Common myeloid progenitor, CD34-positive (primary cell): Measurements from ENCODE around the gene ZSCAN25.
"Not testable (repeated sequence)": the region's sequence is repeated elsewhere in the genome, so short reads cannot be mapped to it uniquely, and the experiment has no call there.

Source experiments
- CTCF ChIA-PET: fragments of 350-600 bp; sonication (Branson Sonifier 250); formaldehyde crosslinking; loops from one replicate; lab custom pipeline; 2021; ENCODE audit warnings: antibody characterized with exemption; lab: Charles Lee
- POLR2A ChIA-PET: fragments of 350-600 bp; sonication (Branson Sonifier 250); formaldehyde crosslinking; loops from one replicate; lab custom pipeline; 2021; ENCODE audit warnings: antibody characterized with exemption; lab: Charles Lee
- DNase-seq, 3 donors: peaks; one replicate each; pipeline versions ENCODE4 v3.0.0 to v3.0.0-alpha.2; 2013
- H3K27ac ChIP-seq, 2 experiments: 1 replicate in 1 of 2; 2 replicates in 1 of 2; pipeline ENCODE4 v1.7.0; 2013; ENCODE audit warnings: inconsistent platforms in 2 of 2, low read length in 2 of 2, mild to moderate bottlenecking in 2 of 2, low read depth in 1 of 2, moderate library complexity in 1 of 2; ENCODE audit not compliant: severe bottlenecking in 2 of 2, insufficient read depth in 1 of 2, poor library complexity in 1 of 2
- H3K27me3 ChIP-seq, 5 experiments: replicated peaks in 2 of 5; 1 replicate in 3 of 5; 2 replicates in 2 of 5; pipeline versions ENCODE4 v1.6.1 to v1.7.0; 2013; ENCODE audit warnings: low read length in 4 of 5, mild to moderate bottlenecking in 2 of 5, moderate library complexity in 2 of 5, inconsistent platforms in 1 of 5; ENCODE audit not compliant: insufficient read depth in 5 of 5, control insufficient read depth in 4 of 5
- H3K36me3 ChIP-seq, 4 experiments: 1 replicate in 2 of 4; 2 replicates in 2 of 4; pipeline versions ENCODE4 v1.6.1 to v1.7.0; 2013; ENCODE audit warnings: low read length in 3 of 4, control low read depth in 1 of 4, mild to moderate bottlenecking in 1 of 4; ENCODE audit not compliant: control insufficient read depth in 4 of 4, insufficient read depth in 4 of 4
- H3K4me1 ChIP-seq, 4 experiments: 1 replicate in 3 of 4; 2 replicates in 1 of 4; pipeline versions ENCODE4 v1.6.1 to v1.7.1; 2013; ENCODE audit warnings: low read length in 3 of 4, mild to moderate bottlenecking in 3 of 4, control low read depth in 1 of 4, inconsistent platforms in 1 of 4, moderate library complexity in 1 of 4; ENCODE audit not compliant: control insufficient read depth in 4 of 4, insufficient read depth in 4 of 4; ENCODE audit errors: control extremely low read depth in 1 of 4
- H3K4me3 ChIP-seq, 7 experiments: 1 replicate in 4 of 7; 2 replicates in 3 of 7; pipeline versions ENCODE4 v1.5.1 to v1.7.0; 2013; ENCODE audit warnings: mild to moderate bottlenecking in 7 of 7, low read length in 6 of 7, moderate library complexity in 6 of 7, inconsistent platforms in 2 of 7, low read depth in 2 of 7, control low read depth in 1 of 7; ENCODE audit not compliant: insufficient read depth in 4 of 7, control insufficient read depth in 1 of 7; ENCODE audit errors: extremely low read depth in 1 of 7
- H3K9me3 ChIP-seq, 5 experiments: 1 replicate in 4 of 5; 2 replicates in 1 of 5; pipeline versions ENCODE4 v1.6.1 to v1.7.1; 2013; ENCODE audit warnings: low read length in 4 of 5, mild to moderate bottlenecking in 2 of 5, inconsistent platforms in 1 of 5, low read depth in 1 of 5, moderate library complexity in 1 of 5; ENCODE audit not compliant: control insufficient read depth in 4 of 5, insufficient read depth in 2 of 5; ENCODE audit errors: control extremely low read depth in 1 of 5
- WGBS: methylation state at CpG from one replicate; pipeline ENCODE4 v1.1.5; 2013; ENCODE audit not compliant: insufficient coverage; 5-methylcytosine and 5-hydroxymethylcytosine counted together

Gene ZSCAN25

GRCh38 chr7:99628471-99629465 is 12.0 kb downstream of the ZSCAN25 start:
- ChIA-PET POLR2A (no interaction called here), CTCF (interaction anchor here (1.9 kb wide), 1 partner anchor 11 kb away, joined by 7 read pairs; the partner anchor contains the start of gene ZSCAN25)
- Histone ChIP-seq H3K27ac (no peak overlapping the region), H3K9me3 (no peaks in the 10 kb centered on the region), H3K36me3 (peaks cover 21 to 88% (median 64%) of the 10 kb centered on the region in 4 experiments), H3K4me3 (no peak overlapping the region), H3K4me1 (no peaks in the 10 kb centered on the region), H3K27me3 (no peaks in the 10 kb centered on the region)
- 93% methylated on average over 11 of the region's 14 CpGs for WGBS
- DNase-seq, result no peak

- H3K36me3 ChIP-seq, result peaks cover 21 to 83% (median 60%) of the 10 kb centered on the region in 4 experiments
- no peaks in the 10 kb centered on the region for H3K4me1 ChIP-seq
- no peak overlapping the region for H3K4me3 ChIP-seq
- 97% methylated on average over 20 of the region's 20 CpGs for WGBS
- H3K27ac ChIP-seq, result no peak overlapping the region
- H3K9me3 ChIP-seq, result no peaks in the 10 kb centered on the region
- no peaks in the 10 kb centered on the region for H3K27me3 ChIP-seq
- CTCF ChIA-PET, result interaction anchor here (1.9 kb wide), 1 partner anchor 12 kb away, joined by 7 read pairs; the partner anchor contains the start of gene ZSCAN25
- no peak for DNase-seq
- POLR2A ChIA-PET, result no interaction called here
Measured at GRCh38 chr7:99629643-99630042, 12.9 kb downstream of the ZSCAN25 start.

- no peaks in the 10 kb centered on the region for H3K9me3 ChIP-seq
- peaks cover 15 to 64% (median 43%) of the 10 kb centered on the region in 4 experiments for H3K36me3 ChIP-seq
- peak in 2 of 3 donors; percentile 10 to 25 for DNase-seq
- H3K4me1 ChIP-seq, result no peaks in the 10 kb centered on the region
- CTCF ChIA-PET, result interaction anchor here (1.4 kb wide), 1 partner anchor 13 kb away, joined by 5 read pairs; no protein-coding TSS in a partner anchor
- H3K27ac ChIP-seq, result no peak overlapping the region
- no peaks in the 10 kb centered on the region for H3K27me3 ChIP-seq
- POLR2A ChIA-PET, result interaction anchor here (0.7 kb wide), 1 partner anchor 208 kb away, joined by 4 read pairs; no protein-coding TSS in a partner anchor
- WGBS, result 79% methylated on average over 7 of the region's 9 CpGs
- H3K4me3 ChIP-seq, result no peak overlapping the region
Measured at GRCh38 chr7:99631295-99632109, 14.8 kb downstream of the ZSCAN25 start.

GRCh38 chr7:99637414-99637813 is 20.7 kb downstream of the ZSCAN25 start:
- H3K9me3 ChIP-seq, CTCF ChIA-PET: not testable (repeated sequence)

GRCh38 chr7:99638731-99639130 is 22.0 kb downstream of the ZSCAN25 start:
- Histone ChIP-seq H3K4me3 (no peak overlapping the region), H3K27me3 (no peaks in the 10 kb centered on the region), H3K9me3 (no peaks in the 10 kb centered on the region), H3K4me1 (no peaks in the 10 kb centered on the region), H3K36me3 (peaks cover 3 to 10% (median 8%) of the 10 kb centered on the region in 4 experiments), H3K27ac (no peak overlapping the region)
- WGBS, result 99% methylated on average over 18 of the region's 23 CpGs
- no peak for DNase-seq
- CTCF ChIA-PET, result interaction anchor here (0.5 kb wide), 1 partner anchor 322 kb away, joined by 4 read pairs; no protein-coding TSS in a partner anchor
- POLR2A ChIA-PET, result no interaction called here

More at GRCh38 chr7:99637414-99637813, 20.7 kb downstream of the ZSCAN25 start:
- H3K27ac ChIP-seq, H3K4me3 ChIP-seq, POLR2A ChIA-PET, H3K4me1 ChIP-seq, DNase-seq, H3K27me3 ChIP-seq: not testable (repeated sequence)
- 83% methylated on average over 1 of the region's 2 CpGs for WGBS
- peaks cover 3 to 16% (median 9%) of the 10 kb centered on the region in 4 experiments for H3K36me3 ChIP-seq

- CTCF ChIA-PET, result interaction anchor here (0.5 kb wide), 1 partner anchor 323 kb away, joined by 4 read pairs; no protein-coding TSS in a partner anchor
- H3K27ac ChIP-seq, result no peak overlapping the region
Measured at GRCh38 chr7:99639267-99639666, 22.5 kb downstream of the ZSCAN25 start.

More at GRCh38 chr7:99639267-99639666, 22.5 kb downstream of the ZSCAN25 start:
- Histone ChIP-seq H3K27me3 (no peaks in the 10 kb centered on the region), H3K36me3 (peaks cover 3 to 9% (median 6%) of the 10 kb centered on the region in 4 experiments), H3K4me3 (no peak overlapping the region), H3K4me1 (no peaks in the 10 kb centered on the region), H3K9me3 (no peaks in the 10 kb centered on the region)
- POLR2A ChIA-PET, result no interaction called here
- DNase-seq, result no peak
